Skin epidermis (tissue), 12 donors: ENCODE results near the gene SLC49A3.
A peak's percentile ranks its signal among the peaks of the same experiment; 100 is the strongest.

Experiments
- H3K27ac ChIP-seq, 21 experiments: fragments of 200-600 bp; sonication (generic) in 11 of 21; one replicate each; pipeline ENCODE4 v1.5.0; 2020; ENCODE audit warnings: mild to moderate bottlenecking in 3 of 21, inconsistent platforms in 2 of 21, moderate library complexity in 2 of 21
- H3K4me3 ChIP-seq, 7 experiments: fragments of 200-600 bp; sonication (generic) in 2 of 7; one replicate each; pipeline ENCODE4 v1.5.0; 2020; ENCODE audit warnings: inconsistent platforms in 2 of 7, mild to moderate bottlenecking in 2 of 7, moderate library complexity in 1 of 7

Gene SLC49A3

DNA sequence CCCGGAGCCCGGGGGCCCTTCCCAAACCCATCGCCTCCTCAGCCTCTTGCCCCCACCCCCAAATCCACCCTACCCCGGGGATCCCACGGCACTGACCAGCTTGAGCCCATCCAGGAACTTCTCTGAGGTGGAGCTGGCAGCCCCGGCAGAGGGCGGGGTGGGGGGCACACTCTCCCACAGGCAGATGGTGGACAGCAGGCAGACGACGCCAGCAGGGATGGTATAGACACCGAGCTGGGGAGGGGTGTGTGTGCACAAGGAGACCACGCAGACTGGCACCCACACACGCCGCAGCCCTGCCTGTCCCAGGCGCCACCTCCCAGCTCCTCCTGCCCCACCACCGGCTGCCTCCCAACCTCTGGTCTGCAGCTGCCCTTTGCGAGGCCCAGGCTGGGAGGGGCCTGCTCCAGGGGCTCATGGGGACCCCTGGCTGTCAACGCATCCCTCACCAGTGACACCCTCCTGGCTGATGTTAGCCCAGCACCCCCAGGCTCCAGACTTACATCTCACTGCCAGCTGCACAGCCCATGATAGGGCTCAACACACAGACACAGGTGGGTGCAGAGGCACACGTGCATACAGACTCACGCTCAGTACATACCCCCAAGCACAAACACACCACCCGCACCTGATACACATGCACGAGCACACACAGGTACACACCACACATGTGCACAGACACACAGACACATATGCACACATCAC, 4.2 kb downstream of the SLC49A3 start:
- Histone ChIP-seq H3K27ac (no peak overlapping the region), H3K4me3 (no peak overlapping the region)

GRCh38 chr4:683982-684622, 4.8 kb downstream of the SLC49A3 start:
- Histone ChIP-seq H3K27ac (peak overlapping the region in 3 of 21 experiments; percentile 2 to 19 (median 14)), H3K4me3 (no peak overlapping the region)

- Histone ChIP-seq H3K4me3 (no peak overlapping the region), H3K27ac (peak overlapping the region in 4 of 21 experiments; percentile 2 to 45 (median 16))
Observed at GRCh38 chr4:683247-683897, 5.6 kb downstream of the SLC49A3 start.

- Histone ChIP-seq H3K4me3 (peak overlapping the region in 2 of 7 experiments; percentile 4 to 26), H3K27ac (peak overlapping the region in 2 of 21 experiments; percentile 27 to 45)
Observed at GRCh38 chr4:682490-683172, 6.3 kb downstream of the SLC49A3 start.

- peak overlapping the region in 3 of 7 experiments; percentile 1 to 26 (median 4) for H3K4me3 ChIP-seq
- peak overlapping the region in 3 of 21 experiments; percentile 8 to 27 (median 10) for H3K27ac ChIP-seq
Observed at GRCh38 chr4:681736-682451, 7.1 kb downstream of the SLC49A3 start.

- peak overlapping the region in 13 of 21 experiments; percentile 22 to 72 (median 57) for H3K27ac ChIP-seq
- peak overlapping the region; percentile 23 to 47 (median 31) for H3K4me3 ChIP-seq
Observed at GRCh38 chr4:680928-681645, 7.9 kb downstream of the SLC49A3 start.

DNA sequence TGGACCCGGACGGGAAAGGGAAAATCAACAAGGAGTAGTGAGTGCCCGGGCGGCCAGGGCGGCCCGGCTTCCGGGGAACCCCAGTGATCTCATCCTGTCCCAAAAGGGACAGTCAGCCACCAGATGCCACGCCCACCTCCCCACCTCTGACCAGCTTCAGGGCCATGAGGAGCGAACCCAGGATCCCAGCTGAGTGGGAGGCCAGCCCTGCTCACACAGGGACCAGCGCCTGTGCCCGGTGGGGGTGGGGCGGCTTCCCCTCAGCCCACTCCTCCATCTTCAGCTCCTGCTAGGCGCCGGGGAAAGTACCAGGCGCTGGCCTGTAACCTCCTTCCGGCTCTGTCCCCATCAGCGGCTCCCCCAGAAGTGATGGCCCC, 8.4 kb downstream of the SLC49A3 start:
- Histone ChIP-seq H3K27ac (peak overlapping the region in 12 of 21 experiments; percentile 22 to 72 (median 44)), H3K4me3 (peak overlapping the region in 6 of 7 experiments; percentile 23 to 47 (median 34))

DNA sequence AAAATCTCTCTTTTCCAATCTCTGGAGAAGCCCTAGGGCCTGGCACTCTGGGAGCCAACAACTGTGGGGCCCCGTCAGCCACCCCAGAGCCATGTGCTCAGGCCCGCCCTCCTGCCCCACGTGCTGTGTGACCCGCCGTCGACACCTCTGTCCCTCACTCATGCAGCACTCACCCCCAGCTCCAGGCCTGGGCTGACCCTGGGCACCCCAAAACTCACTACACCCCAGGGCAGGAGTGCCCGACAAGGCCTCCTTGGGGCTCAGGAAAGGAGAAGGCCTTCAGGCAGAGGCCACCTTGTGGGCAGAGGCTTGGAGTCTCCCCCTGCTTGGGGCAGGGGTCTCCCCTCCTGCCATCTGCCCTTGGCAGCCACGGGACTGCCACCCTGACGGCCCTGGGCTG, 8.9 kb downstream of the SLC49A3 start:
- Histone ChIP-seq H3K4me3 (no peak overlapping the region), H3K27ac (peak overlapping the region in 5 of 21 experiments; percentile 22 to 57 (median 39))

GRCh38 chr4:679629-680028, 9.3 kb downstream of the SLC49A3 start:
- Histone ChIP-seq H3K27ac (peak overlapping the region in 2 of 21 experiments; percentile 39), H3K4me3 (no peak overlapping the region)

- peak overlapping the region in 2 of 21 experiments; percentile 38 to 70 for H3K27ac ChIP-seq
- H3K4me3 ChIP-seq: no peak overlapping the region
Observed at GRCh38 chr4:679104-679481, 9.9 kb downstream of the SLC49A3 start.

- no peak overlapping the region for H3K4me3 ChIP-seq
- peak overlapping the region in 11 of 21 experiments; percentile 5 to 70 (median 56) for H3K27ac ChIP-seq
Observed at GRCh38 chr4:678331-679103, 10.4 kb downstream of the SLC49A3 start.

- peak overlapping the region in 13 of 21 experiments; percentile 19 to 70 (median 49) for H3K27ac ChIP-seq
- peak overlapping the region in 1 of 7 experiments; percentile 2 for H3K4me3 ChIP-seq
Observed at GRCh38 chr4:677431-678293, 11.3 kb downstream of the SLC49A3 start.

GRCh38 chr4:676871-677235, 12.1 kb downstream of the SLC49A3 start:
- Histone ChIP-seq H3K27ac (peak overlapping the region in 5 of 21 experiments; percentile 19 to 65 (median 23)), H3K4me3 (no peak overlapping the region)

DNA sequence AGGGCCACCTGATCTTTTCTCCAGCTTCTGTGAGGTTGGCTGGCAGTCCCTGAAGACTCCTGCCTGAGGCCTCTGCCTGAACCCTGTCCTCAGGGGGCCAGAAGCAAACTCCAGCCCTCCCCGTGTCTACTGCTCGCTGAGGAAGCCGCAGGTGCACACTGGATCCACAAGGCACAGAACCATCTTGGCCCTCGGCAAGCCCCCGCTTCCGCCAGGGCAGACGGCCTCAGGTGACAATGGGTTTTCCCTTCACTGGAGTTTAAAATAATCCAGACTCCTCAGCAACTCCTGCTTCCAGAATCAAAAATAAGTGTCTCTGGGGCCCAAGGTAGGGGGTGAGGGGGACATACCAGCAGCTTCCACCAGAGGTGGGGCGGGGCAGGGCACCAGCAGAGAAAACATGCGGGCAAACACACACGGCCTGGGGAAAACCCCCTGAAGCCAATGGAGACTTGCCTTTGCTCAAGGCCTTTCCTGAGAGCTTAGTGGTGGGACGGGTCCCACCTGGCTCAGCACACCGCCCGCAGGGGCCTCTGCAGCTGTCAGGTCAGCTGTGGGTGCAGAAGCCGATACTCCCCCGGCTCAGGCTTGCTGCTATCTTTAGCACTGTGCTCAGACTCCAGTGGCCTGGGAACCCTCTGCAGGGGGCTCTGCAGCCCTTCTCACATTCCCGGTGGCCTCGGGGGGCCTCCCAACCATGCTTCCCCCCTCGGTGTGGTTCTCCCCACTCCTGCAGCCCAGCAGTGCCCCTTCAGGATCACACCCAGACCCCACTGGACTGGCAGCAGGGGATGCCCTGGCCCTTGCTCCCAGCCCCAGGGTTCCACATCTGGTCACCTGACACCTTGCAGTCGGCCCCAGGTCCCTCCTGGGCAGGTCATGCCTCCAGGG, 12.7 kb downstream of the SLC49A3 start:
- Histone ChIP-seq H3K27ac (peak overlapping the region in 4 of 21 experiments; percentile 2 to 97 (median 18)), H3K4me3 (no peak overlapping the region)

GRCh38 chr4:675036-675882, 13.7 kb downstream of the SLC49A3 start:
- H3K4me3 ChIP-seq: peak overlapping the region; percentile 71 to 98 (median 82)

More at GRCh38 chr4:675036-675882, 13.7 kb downstream of the SLC49A3 start:
- peak overlapping the region; percentile 86 to 100 (median 98) for H3K27ac ChIP-seq
